Stimulated activated CD4-positive, alpha-beta T cell treated with anti-CD3 and anti-CD28 coated beads, TNF-alpha, amount 100 ng/mL, for 24 hours (primary cell): ENCODE results near the gene CLPX.
"Not testable (repeated sequence)": the region's sequence is repeated elsewhere in the genome, so short reads cannot be mapped to it uniquely, and the experiment has no call there.

Source experiments
- DNase-seq, 3 experiments: peaks; one replicate each; pipeline ENCODE4 v3.0.0-alpha.2; 2020; ENCODE audit warnings: low read depth in 3 of 3

CLPX gene

GRCh38 chr15:65101891-65102708 is 83.0 kb downstream of the CLPX start:
- DNase-seq, result no peak

- DNase-seq, result peak; percentile 16 to 54 (median 24)
Measured at GRCh38 chr15:65101411-65101890, 83.7 kb downstream of the CLPX start.

GRCh38 chr15:65100442-65100841 is 84.7 kb downstream of the CLPX start:
- no peak for DNase-seq

- DNase-seq, result not testable (repeated sequence)
Measured at GRCh38 chr15:65099801-65100200, 85.3 kb downstream of the CLPX start.

GRCh38 chr15:65099336-65099735 is 85.8 kb downstream of the CLPX start:
- no peak for DNase-seq
